Loucy (cell line): ENCODE measurements around the gene TUBB2A.

ENCODE experiments used
- EZH2phosphoT487 ChIP-seq: fragments of 200-600 bp; IDR thresholded peaks from 2 replicates; pipeline ENCODE4 v1.6.1; 2018; ENCODE audit warnings: antibody characterized with exemption, mild to moderate bottlenecking, moderate library complexity, borderline replicate concordance
- TF ChIP-seq, protein P1 (sequence below): fragments of 200-600 bp; sonication (generic); conservative IDR thresholded peaks from 2 replicates; pipeline ENCODE4 v1.5.1; 2014; ENCODE audit warnings: mild to moderate bottlenecking, antibody characterized with exemption, low read length

DNA sequence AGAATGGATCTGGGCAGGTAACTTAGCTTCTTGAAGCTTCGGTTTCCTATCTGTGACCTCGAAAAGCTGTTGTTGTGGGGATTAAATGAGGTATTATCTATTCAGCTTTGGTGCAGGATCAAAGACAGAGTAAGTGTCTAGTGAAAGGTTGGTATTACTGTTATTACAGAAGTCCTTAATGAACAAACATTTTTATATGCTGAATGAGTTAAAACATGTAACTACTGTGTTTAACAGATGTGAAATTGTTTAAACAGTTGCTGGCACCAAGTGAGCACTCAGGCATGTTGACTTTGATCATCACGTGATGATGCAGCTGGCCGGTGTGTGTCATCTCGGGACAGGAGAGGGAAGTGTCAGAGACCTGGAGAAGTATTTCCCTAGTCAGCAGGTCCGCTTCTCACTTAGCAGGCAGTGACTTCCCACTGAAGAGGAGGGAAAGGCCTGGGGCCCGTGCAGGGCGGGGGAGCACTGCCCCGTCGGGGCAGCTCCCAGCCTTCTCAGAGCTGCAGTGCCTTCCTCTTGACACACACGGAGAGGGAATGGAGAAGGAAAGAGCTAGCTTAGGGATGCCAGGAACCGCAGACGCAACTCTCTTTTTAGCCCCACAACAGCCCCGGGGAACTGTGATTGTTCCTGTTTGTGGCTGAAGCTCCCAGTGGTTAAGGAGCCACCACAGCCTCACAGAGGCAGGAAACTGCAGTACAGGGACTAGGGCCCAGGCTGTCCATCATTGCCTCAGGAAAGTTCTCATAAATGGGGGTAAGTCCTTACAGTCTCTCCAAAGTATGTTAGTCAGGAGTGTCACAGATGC, 18.0 kb downstream of the TUBB2A start:
- TF ChIP-seq, protein P1, sequence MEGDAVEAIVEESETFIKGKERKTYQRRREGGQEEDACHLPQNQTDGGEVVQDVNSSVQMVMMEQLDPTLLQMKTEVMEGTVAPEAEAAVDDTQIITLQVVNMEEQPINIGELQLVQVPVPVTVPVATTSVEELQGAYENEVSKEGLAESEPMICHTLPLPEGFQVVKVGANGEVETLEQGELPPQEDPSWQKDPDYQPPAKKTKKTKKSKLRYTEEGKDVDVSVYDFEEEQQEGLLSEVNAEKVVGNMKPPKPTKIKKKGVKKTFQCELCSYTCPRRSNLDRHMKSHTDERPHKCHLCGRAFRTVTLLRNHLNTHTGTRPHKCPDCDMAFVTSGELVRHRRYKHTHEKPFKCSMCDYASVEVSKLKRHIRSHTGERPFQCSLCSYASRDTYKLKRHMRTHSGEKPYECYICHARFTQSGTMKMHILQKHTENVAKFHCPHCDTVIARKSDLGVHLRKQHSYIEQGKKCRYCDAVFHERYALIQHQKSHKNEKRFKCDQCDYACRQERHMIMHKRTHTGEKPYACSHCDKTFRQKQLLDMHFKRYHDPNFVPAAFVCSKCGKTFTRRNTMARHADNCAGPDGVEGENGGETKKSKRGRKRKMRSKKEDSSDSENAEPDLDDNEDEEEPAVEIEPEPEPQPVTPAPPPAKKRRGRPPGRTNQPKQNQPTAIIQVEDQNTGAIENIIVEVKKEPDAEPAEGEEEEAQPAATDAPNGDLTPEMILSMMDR, result no peak
- TF ChIP-seq EZH2phosphoT487, result no peak
